NB4 (cell line): ENCODE data around the gene ATP6V0A4.

Source experiments
- MYC ChIP-seq: IDR thresholded peaks from 2 replicates; pipeline ENCODE4 v1.6.1; 2011; ENCODE audit warnings: low read depth, low read length
- TF ChIP-seq, protein P1 (sequence below): IDR thresholded peaks from one replicate; pipeline ENCODE4 v1.5.1; 2012; ENCODE audit warnings: low read depth, low read length

GRCh38 chr7:138695106-138695505 is 102.9 kb downstream of the ATP6V0A4 start:
- TF ChIP-seq, protein P1, sequence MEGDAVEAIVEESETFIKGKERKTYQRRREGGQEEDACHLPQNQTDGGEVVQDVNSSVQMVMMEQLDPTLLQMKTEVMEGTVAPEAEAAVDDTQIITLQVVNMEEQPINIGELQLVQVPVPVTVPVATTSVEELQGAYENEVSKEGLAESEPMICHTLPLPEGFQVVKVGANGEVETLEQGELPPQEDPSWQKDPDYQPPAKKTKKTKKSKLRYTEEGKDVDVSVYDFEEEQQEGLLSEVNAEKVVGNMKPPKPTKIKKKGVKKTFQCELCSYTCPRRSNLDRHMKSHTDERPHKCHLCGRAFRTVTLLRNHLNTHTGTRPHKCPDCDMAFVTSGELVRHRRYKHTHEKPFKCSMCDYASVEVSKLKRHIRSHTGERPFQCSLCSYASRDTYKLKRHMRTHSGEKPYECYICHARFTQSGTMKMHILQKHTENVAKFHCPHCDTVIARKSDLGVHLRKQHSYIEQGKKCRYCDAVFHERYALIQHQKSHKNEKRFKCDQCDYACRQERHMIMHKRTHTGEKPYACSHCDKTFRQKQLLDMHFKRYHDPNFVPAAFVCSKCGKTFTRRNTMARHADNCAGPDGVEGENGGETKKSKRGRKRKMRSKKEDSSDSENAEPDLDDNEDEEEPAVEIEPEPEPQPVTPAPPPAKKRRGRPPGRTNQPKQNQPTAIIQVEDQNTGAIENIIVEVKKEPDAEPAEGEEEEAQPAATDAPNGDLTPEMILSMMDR, result no peak
- TF ChIP-seq MYC, result no peak
